H1 (cell line): ENCODE measurements around the gene NCKAP1. TPM values are rescaled to one million over a fixed set of nuclear protein-coding genes. Genes with fewer than 3 reads are reported as not detected.

Experiments used
- CTCF ChIA-PET: fragments of 300-600 bp; sonication (Branson Sonifier 250); formaldehyde crosslinking; loops from one replicate; lab custom pipeline; 2021; ENCODE audit not compliant: partially characterized antibody; lab: Charles Lee
- POLR2A ChIA-PET: fragments of 300-600 bp; sonication (Branson Sonifier 250); formaldehyde crosslinking; loops from one replicate; lab custom pipeline; 2021; ENCODE audit warnings: inconsistent platforms; ENCODE audit not compliant: partially characterized antibody; lab: Charles Lee
- DNase-seq, 2 experiments: peaks; one replicate each; pipeline versions ENCODE4 v3.0.0 to v3.0.0-alpha.2; 2010 to 2022; ENCODE audit warnings: low spot score in 2 of 2, low read depth in 1 of 2, mixed read lengths in 1 of 2
- FAIRE-seq: peaks from 2 replicates; lab custom pipeline; 2011; peaks lifted over from hg19 to GRCh38; lab: Jason Lieb, UNC
- H2AFZ ChIP-seq: 2 replicates; pipeline ENCODE4 v1.8.1; 2012; ENCODE audit warnings: low read length, inconsistent platforms
- H2AK5ac ChIP-seq: 2 replicates; pipeline ENCODE4 v1.6.1; 2013; ENCODE audit warnings: low read depth, low read length
- H2BK120ac ChIP-seq: replicated peaks from 2 replicates; pipeline ENCODE3; 2013; ENCODE audit warnings: low read depth, low read length, inconsistent platforms
- H2BK12ac ChIP-seq: 2 replicates; pipeline ENCODE4 v1.6.1; 2013; ENCODE audit warnings: low read depth, low read length
- H2BK15ac ChIP-seq: 2 replicates; pipeline ENCODE4 v1.6.1; 2013; ENCODE audit warnings: low read length
- H2BK20ac ChIP-seq: 2 replicates; pipeline ENCODE4 v1.6.1; 2013; ENCODE audit warnings: low read length
- H2BK5ac ChIP-seq: 2 replicates; pipeline ENCODE4 v1.6.1; 2013; ENCODE audit warnings: low read depth, low read length
- H3K14ac ChIP-seq: 2 replicates; pipeline ENCODE4 v1.6.1; 2013; ENCODE audit warnings: inconsistent platforms; ENCODE audit not compliant: insufficient read length
- H3K18ac ChIP-seq: 2 replicates; pipeline ENCODE4 v1.6.1; 2013; ENCODE audit warnings: low read length; ENCODE audit errors: extremely low read depth
- H3K23ac ChIP-seq: 2 replicates; pipeline ENCODE4 v1.6.1; 2013; ENCODE audit warnings: inconsistent platforms; ENCODE audit not compliant: insufficient read length
- H3K23me2 ChIP-seq: 2 replicates; pipeline ENCODE4 v1.6.1; 2013; ENCODE audit warnings: low read depth, low read length
- H3K27ac ChIP-seq: 2 replicates; pipeline ENCODE4 v1.6.1; 2011; ENCODE audit warnings: low read depth, low read length, inconsistent platforms
- H3K27me3 ChIP-seq, 4 experiments: replicated peaks in 1 of 4; 1 replicate in 1 of 4; 2 replicates in 3 of 4; pipeline versions ENCODE4 v1.6.1 to v1.8.1; 2011 to 2013; ENCODE audit warnings: low read length in 3 of 4, mild to moderate bottlenecking in 3 of 4, inconsistent platforms in 2 of 4, mixed read lengths in 2 of 4, moderate library complexity in 1 of 4; ENCODE audit not compliant: control insufficient read depth in 3 of 4, insufficient read depth in 3 of 4; ENCODE audit errors: extremely low read depth in 1 of 4
- H3K36me3 ChIP-seq, 4 experiments: 2 replicates each; pipeline versions ENCODE4 v1.6.1 to v1.8.1; 2011 to 2013; ENCODE audit warnings: mild to moderate bottlenecking in 4 of 4, low read length in 3 of 4, moderate library complexity in 2 of 4, control low read depth in 1 of 4, inconsistent platforms in 1 of 4; ENCODE audit not compliant: insufficient read depth in 4 of 4, control insufficient read depth in 2 of 4
- H3K4ac ChIP-seq: replicated peaks from 2 replicates; pipeline ENCODE3; 2013; ENCODE audit warnings: low read length, low read depth, mixed read lengths, inconsistent platforms; ENCODE audit not compliant: insufficient read length
- H3K4me1 ChIP-seq, 4 experiments: replicated peaks in 1 of 4; 1 replicate in 1 of 4; 2 replicates in 3 of 4; pipeline versions ENCODE4 v1.6.1 to v1.8.1; 2011 to 2013; ENCODE audit warnings: low read length in 3 of 4, inconsistent platforms in 2 of 4, mixed read lengths in 1 of 4; ENCODE audit not compliant: insufficient read depth in 4 of 4, control insufficient read depth in 3 of 4
- H3K4me2 ChIP-seq, 2 experiments: 2 replicates each; pipeline versions ENCODE4 v1.6.1 to v1.8.1; 2011 to 2013; ENCODE audit warnings: low read depth in 2 of 2, low read length in 2 of 2, control low read depth in 1 of 2, inconsistent platforms in 1 of 2, mild to moderate bottlenecking in 1 of 2; ENCODE audit not compliant: insufficient read depth in 1 of 2
- H3K4me3 ChIP-seq, 4 experiments: fragments of 200-600, 300-600 bp in 1 of 4; sonication (generic), shearing (Covaris generic), sonication (Bioruptor Twin) in 1 of 4; 2 replicates each; pipeline versions ENCODE4 v1.5.1 to v1.8.1; 2011 to 2016; ENCODE audit warnings: low read length in 4 of 4, low read depth in 3 of 4, control low read depth in 2 of 4, inconsistent platforms in 2 of 4, mild to moderate bottlenecking in 2 of 4, mixed read lengths in 1 of 4, moderate library complexity in 1 of 4; ENCODE audit not compliant: insufficient read depth in 2 of 4; ENCODE audit errors: extremely low read depth in 1 of 4
- H3K56ac ChIP-seq: replicated peaks from 2 replicates; pipeline ENCODE3; 2013; ENCODE audit warnings: low read depth, mild to moderate bottlenecking, mixed read lengths, low read length, inconsistent platforms; ENCODE audit not compliant: insufficient read length
- H3K79me1 ChIP-seq: 2 replicates; pipeline ENCODE4 v1.6.1; 2013; ENCODE audit warnings: low read depth, low read length, control low read depth
- H3K79me2 ChIP-seq, 2 experiments: 2 replicates each; pipeline versions ENCODE4 v1.6.1 to v1.8.1; 2012 to 2013; ENCODE audit warnings: low read length in 2 of 2, mild to moderate bottlenecking in 2 of 2, inconsistent platforms in 1 of 2; ENCODE audit not compliant: insufficient read depth in 2 of 2, control insufficient read depth in 1 of 2
- H3K9ac ChIP-seq, 4 experiments: replicated peaks in 1 of 4; 1 replicate in 1 of 4; 2 replicates in 3 of 4; pipeline versions ENCODE4 v1.6.1 to v1.8.1; 2011 to 2013; ENCODE audit warnings: low read depth in 3 of 4, low read length in 3 of 4, control low read depth in 2 of 4, mild to moderate bottlenecking in 2 of 4, moderate library complexity in 2 of 4, inconsistent platforms in 1 of 4; ENCODE audit errors: extremely low read depth in 1 of 4
- H3K9me3 ChIP-seq, 2 experiments: 2 replicates each; pipeline versions ENCODE4 v1.6.1 to v1.8.1; 2012 to 2013; ENCODE audit warnings: mild to moderate bottlenecking in 2 of 2, moderate library complexity in 2 of 2, control low read depth in 1 of 2, inconsistent platforms in 1 of 2, low read depth in 1 of 2, low read length in 1 of 2, mixed read lengths in 1 of 2; ENCODE audit not compliant: insufficient read depth in 2 of 2
- H4K20me1 ChIP-seq, 2 experiments: replicated peaks in 1 of 2; 2 replicates each; pipeline versions ENCODE3 to v1.8.1; 2011 to 2013; ENCODE audit warnings: inconsistent platforms in 2 of 2, low read length in 2 of 2, mild to moderate bottlenecking in 1 of 2; ENCODE audit not compliant: insufficient read depth in 2 of 2, control insufficient read depth in 1 of 2
- H4K5ac ChIP-seq: 2 replicates; pipeline ENCODE4 v1.6.1; 2013; ENCODE audit warnings: low read length, low read depth, mixed read lengths, inconsistent platforms; ENCODE audit not compliant: insufficient read length
- H4K8ac ChIP-seq: 2 replicates; pipeline ENCODE4 v1.8.0; 2013; ENCODE audit warnings: mild to moderate bottlenecking, moderate library complexity, low read length, inconsistent platforms; ENCODE audit not compliant: insufficient read depth; ENCODE audit errors: extremely low read depth
- H4K91ac ChIP-seq: replicated peaks from 2 replicates; pipeline ENCODE3; 2013; ENCODE audit warnings: low read length, mixed read lengths, inconsistent platforms; ENCODE audit not compliant: insufficient read length
- ATF3 ChIP-seq: IDR thresholded peaks from 2 replicates; pipeline ENCODE4 v1.6.1; 2011; ENCODE audit warnings: low read depth, mild to moderate bottlenecking, low read length; ENCODE audit not compliant: insufficient read depth
- BACH1 ChIP-seq: IDR thresholded peaks from 2 replicates; pipeline ENCODE4 v1.6.1; 2012; ENCODE audit warnings: low read length, improper control_type of control experiment
- BRCA1 ChIP-seq: IDR thresholded peaks from 2 replicates; pipeline ENCODE4 v1.6.1; 2012; ENCODE audit warnings: low read depth, low read length, improper control_type of control experiment
- EGR1 ChIP-seq: IDR thresholded peaks from 2 replicates; pipeline ENCODE4 v1.6.1; 2011; ENCODE audit warnings: low read depth, low read length, borderline replicate concordance
- GABPA ChIP-seq: IDR thresholded peaks from 2 replicates; pipeline ENCODE4 v1.6.1; 2011; ENCODE audit warnings: mild to moderate bottlenecking, low read length, moderate library complexity, borderline replicate concordance; ENCODE audit not compliant: insufficient read depth
- KDM5A ChIP-seq: fragments of 200-600 bp; IDR thresholded peaks from 2 replicates; pipeline ENCODE4 v1.7.1; 2012; ENCODE audit warnings: mild to moderate bottlenecking, low read length, inconsistent platforms, mixed read lengths
- MAFK ChIP-seq: IDR thresholded peaks from 2 replicates; pipeline ENCODE4 v1.6.1; 2012; ENCODE audit warnings: low read depth, mild to moderate bottlenecking, improper control_type of control experiment, low read length
- MAX ChIP-seq: IDR thresholded peaks from 2 replicates; pipeline ENCODE4 v1.6.1; 2012; ENCODE audit warnings: inconsistent platforms
- PHF8 ChIP-seq: fragments of 200-600 bp; sonication (generic); conservative IDR thresholded peaks from 2 replicates; pipeline ENCODE4 v1.7.1; 2012; ENCODE audit warnings: low read depth, mild to moderate bottlenecking, inconsistent platforms, low read length, moderate library complexity
- POLR2A ChIP-seq, 2 experiments: IDR thresholded peaks; 1 replicate in 1 of 2; 2 replicates in 1 of 2; pipeline ENCODE4 v1.6.1; 2011; ENCODE audit warnings: low read depth in 2 of 2, low read length in 2 of 2, mild to moderate bottlenecking in 2 of 2; ENCODE audit errors: control extremely low read depth in 1 of 2
- SIRT6 ChIP-seq: IDR thresholded peaks from one replicate; pipeline ENCODE4 v1.7.1; 2012; ENCODE audit warnings: low read length, inconsistent platforms
- WGBS, 2 experiments: shearing (Covaris generic) in 1 of 2; methylation state at CpG; one replicate each; pipeline versions ENCODE4 v1.1.6 to v1.1.7; 2013 to 2015; ENCODE audit warnings: low lambda C conversion rate in 2 of 2, mixed read lengths in 2 of 2, inconsistent platforms in 1 of 2, low coverage in 1 of 2, missing lambda C conversion rate in 1 of 2; ENCODE audit not compliant: insufficient replicate concordance in 2 of 2, insufficient coverage in 1 of 2, insufficient read length in 1 of 2; ENCODE audit errors: extremely low coverage in 1 of 2, missing lambda C conversion rate in 1 of 2; 5-methylcytosine and 5-hydroxymethylcytosine counted together
- polyA plus RNA-seq, 7 experiments: library from polyadenylated mRNA; depleted of rRNA in 3 of 7; stranded (reverse) in 5 of 7; unstranded in 2 of 7; fragments of >200 nt in 5 of 7; fragments of 200-250 nt in 2 of 7; gene quantifications; 1 replicate in 5 of 7; 2 replicates in 1 of 7; 4 replicates in 1 of 7; pipeline versions ENCODE4 v1.2.1 to v1.2.3, GENCODE V29; 2011 to 2013; ENCODE audit warnings: missing spikeins in 2 of 7, mixed read lengths in 2 of 7
- total RNA-seq: library from RNA; stranded (reverse); fragmentation: NEBNext Ultra II Directional; extraction: Animal tissue kit (Norgen Biotek cat#: 25700); gene quantifications from 2 replicates; pipeline ENCODE4 v1.2.1, GENCODE V29; 2021

Gene NCKAP1
- total and polyA plus RNA-seq, 2 of the 8 experiments (the other 6 are each of a cell fraction or from before 2014, with no cell fraction given): 90.8 to 173 TPM

GRCh38 chr2:183059561-183059960, 21.3 kb upstream of the NCKAP1 start:
- CTCF ChIA-PET: interaction anchor here (0.6 to 4.5 kb wide), 2 partner anchors 11 to 52 kb away, joined by 3 to 38 read pairs; no protein-coding TSS in a partner anchor

More at GRCh38 chr2:183059561-183059960, 21.3 kb upstream of the NCKAP1 start:
- H3K23ac ChIP-seq: no peak overlapping the region
- no peaks in the 10 kb centered on the region for H3K79me1 ChIP-seq
- no peak overlapping the region for H4K8ac ChIP-seq
- H3K79me2 ChIP-seq: no peaks in the 10 kb centered on the region
- no peak overlapping the region for H2AK5ac ChIP-seq
- no peak overlapping the region for H4K91ac ChIP-seq
- no peaks in the 10 kb centered on the region for H3K27me3 ChIP-seq
- H3K18ac ChIP-seq: no peak overlapping the region
- no peaks in the 10 kb centered on the region for H3K36me3 ChIP-seq
- no peaks in the 10 kb centered on the region for H3K9me3 ChIP-seq
- H2BK12ac ChIP-seq: no peak overlapping the region
- no peak for TF ChIP-seq POLR2A (IDR thresholded peaks at IDR 0.05; ENCODE audit: control extremely low read depth in 1 of 2, low read depth in 2 of 2, low read length in 2 of 2)
- no peak for TF ChIP-seq SIRT6
- no peak for TF ChIP-seq GABPA
- no peak for TF ChIP-seq PHF8
- no peak for TF ChIP-seq KDM5A
- no peak for TF ChIP-seq EGR1
- peak; percentile 71 for TF ChIP-seq MAFK
- no peak for TF ChIP-seq ATF3
- no peak for TF ChIP-seq BRCA1
- TF ChIP-seq MAX: no peak
- TF ChIP-seq BACH1: peak; percentile 80
- H4K5ac ChIP-seq: no peak overlapping the region
- 91% methylated on average over 1 of the region's 1 CpG; no CpG with 5 or more reads in 1 of the 2 experiments for WGBS, 2 experiments
- H4K20me1 ChIP-seq: no peaks in the 10 kb centered on the region
- H3K4me2 ChIP-seq: no peak overlapping the region
- no peak overlapping the region for H3K4ac ChIP-seq
- no peak overlapping the region for H2AFZ ChIP-seq
- H2BK5ac ChIP-seq: no peak overlapping the region
- POLR2A ChIA-PET: interaction anchor here (0.8 kb wide), 1 partner anchor 9 kb away, joined by 3 read pairs; no protein-coding TSS in a partner anchor
- FAIRE-seq (no peak), DNase-seq (no peak)
- no peak overlapping the region for H3K14ac ChIP-seq
- no peak overlapping the region for H2BK20ac ChIP-seq
- H2BK15ac ChIP-seq: no peak overlapping the region
- no peak overlapping the region for H3K56ac ChIP-seq
- no peak overlapping the region for H2BK120ac ChIP-seq
- H3K4me3 ChIP-seq: no peak overlapping the region
- H3K23me2 ChIP-seq: no peaks in the 10 kb centered on the region
- no peak overlapping the region for H3K9ac ChIP-seq
- no peak overlapping the region for H3K27ac ChIP-seq
- H3K4me1 ChIP-seq: no peaks in the 10 kb centered on the region
